OCI-LY1 (cell line): ENCODE results near the gene FFAR1.

ENCODE experiments used
- H2AFZ ChIP-seq: fragments of 200-600 bp; sonication (generic), shearing (Covaris generic); 2 replicates; pipeline ENCODE4 v1.6.0; 2014; ENCODE audit warnings: antibody characterized with exemption, mild to moderate bottlenecking, low read length
- H3F3A ChIP-seq: fragments of 200-600 bp; sonication (generic), shearing (Covaris generic); 2 replicates; pipeline ENCODE4 v1.6.0; 2014; ENCODE audit warnings: mild to moderate bottlenecking, antibody characterized with exemption, low read length, moderate library complexity; ENCODE audit not compliant: insufficient read depth
- H3K27ac ChIP-seq: fragments of 200-600 bp; sonication (generic); 2 replicates; pipeline ENCODE4 v1.5.1; 2014; ENCODE audit warnings: low read length, mixed run types, mild to moderate bottlenecking, low read depth; ENCODE audit not compliant: poor library complexity, severe bottlenecking
- H3K27me3 ChIP-seq: fragments of 200-600 bp; sonication (generic); 2 replicates; pipeline ENCODE4 v1.6.0; 2014; ENCODE audit warnings: antibody characterized with exemption, mild to moderate bottlenecking, low read length, moderate library complexity; ENCODE audit not compliant: insufficient read depth
- H3K36me3 ChIP-seq: fragments of 200-600 bp; sonication (generic); 2 replicates; pipeline ENCODE4 v1.6.1; 2014; ENCODE audit warnings: mild to moderate bottlenecking, antibody characterized with exemption, low read length, moderate library complexity, mixed read lengths; ENCODE audit not compliant: insufficient read depth
- H3K4me1 ChIP-seq: fragments of 200-600 bp; sonication (generic); 2 replicates; pipeline ENCODE4 v1.5.1; 2014; ENCODE audit warnings: mild to moderate bottlenecking, low read length, moderate library complexity; ENCODE audit not compliant: insufficient read depth, severe bottlenecking
- H3K4me2 ChIP-seq: fragments of 200-600 bp; sonication (generic), shearing (Covaris generic); 2 replicates; pipeline ENCODE4 v1.6.1; 2014; ENCODE audit warnings: low read length
- H3K4me3 ChIP-seq: fragments of 200-600 bp; sonication (generic); 2 replicates; pipeline ENCODE4 v1.5.1; 2014; ENCODE audit warnings: low read length, low read depth, mild to moderate bottlenecking, mixed read lengths; ENCODE audit not compliant: poor library complexity, severe bottlenecking
- H3K79me2 ChIP-seq: fragments of 200-600 bp; shearing (Covaris generic); 2 replicates; pipeline ENCODE4 v1.6.1; 2016; ENCODE audit warnings: mixed run types, low read length, mixed read lengths; ENCODE audit not compliant: insufficient read depth
- H3K9ac ChIP-seq: fragments of 200-600 bp; sonication (generic), shearing (Covaris generic); 2 replicates; pipeline ENCODE4 v1.6.1; 2014; ENCODE audit warnings: mild to moderate bottlenecking, low read length, mixed read lengths
- H3K9me2 ChIP-seq: fragments of 200-600 bp; sonication (generic), shearing (Covaris generic); 2 replicates; pipeline ENCODE4 v1.6.1; 2014; ENCODE audit warnings: low read depth, mild to moderate bottlenecking, low read length, mixed read lengths
- H3K9me3 ChIP-seq: fragments of 200-600 bp; shearing (Covaris generic); 2 replicates; pipeline ENCODE4 v1.6.1; 2014; ENCODE audit warnings: low read length, mixed read lengths
- H4K20me1 ChIP-seq: fragments of 200-600 bp; sonication (generic), shearing (Covaris generic); 2 replicates; pipeline ENCODE4 v1.6.0; 2016; ENCODE audit warnings: mild to moderate bottlenecking, low read length; ENCODE audit not compliant: insufficient read depth
- CTCF ChIP-seq: fragments of 200-600 bp; sonication (generic), shearing (Covaris generic); IDR thresholded peaks from 2 replicates; pipeline ENCODE4 v1.5.1; 2017; ENCODE audit warnings: mild to moderate bottlenecking, antibody characterized with exemption, low read length, moderate library complexity, mixed read lengths
- EZH2 ChIP-seq: fragments of 200-600 bp; sonication (generic), shearing (Covaris generic); IDR thresholded peaks from 2 replicates; pipeline ENCODE4 v1.8.0; 2017; ENCODE audit warnings: borderline replicate concordance, mixed run types, mild to moderate bottlenecking, antibody characterized with exemption, low read length, moderate library complexity, mixed read lengths

Gene FFAR1

GRCh38 chr19:35346193-35347052 is 1.3 kb upstream of the FFAR1 start:
- Histone ChIP-seq H3K4me2 (no peak overlapping the region; the same call in 1 of the 2 replicates), H3K27me3 (no peaks in the 10 kb centered on the region), H3K27ac (peak overlapping the region; percentile 68)

GRCh38 chr19:35347930-35348298 is 212 bp downstream of the FFAR1 start:
- H3K4me2 ChIP-seq, result no peak overlapping the region
- H3K4me3 ChIP-seq, result no peak overlapping the region
- peaks cover 38% of the 10 kb centered on the region for H3K36me3 ChIP-seq
- no peaks in the 10 kb centered on the region for H4K20me1 ChIP-seq
- no peaks in the 10 kb centered on the region for H3K9me2 ChIP-seq
- H3K27me3 ChIP-seq, result no peaks in the 10 kb centered on the region
- H3F3A ChIP-seq, result no peaks in the 10 kb centered on the region
- H2AFZ ChIP-seq, result no peak overlapping the region
- TF ChIP-seq CTCF, result no peak
- TF ChIP-seq EZH2, result no peak
- peaks cover 48% of the 10 kb centered on the region for H3K4me1 ChIP-seq
- H3K79me2 ChIP-seq, result no peaks in the 10 kb centered on the region
- no peak overlapping the region for H3K9ac ChIP-seq
- H3K27ac ChIP-seq, result peak overlapping the region; percentile 1
- H3K9me3 ChIP-seq, result no peaks in the 10 kb centered on the region

More at GRCh38 chr19:35346193-35347052, 1.3 kb upstream of the FFAR1 start:
- H3K4me1 ChIP-seq, result peaks cover 48% of the 10 kb centered on the region
- H3K9ac ChIP-seq, result no peak overlapping the region
- no peak overlapping the region for H2AFZ ChIP-seq
- H3F3A ChIP-seq, result no peaks in the 10 kb centered on the region
- no peaks in the 10 kb centered on the region for H3K9me2 ChIP-seq
- no peaks in the 10 kb centered on the region for H3K79me2 ChIP-seq
- no peak overlapping the region for H3K4me3 ChIP-seq
- H4K20me1 ChIP-seq, result no peaks in the 10 kb centered on the region
- no peak for TF ChIP-seq CTCF
- no peak for TF ChIP-seq EZH2
- H3K9me3 ChIP-seq, result no peaks in the 10 kb centered on the region
- peaks cover 51% of the 10 kb centered on the region for H3K36me3 ChIP-seq

DNA sequence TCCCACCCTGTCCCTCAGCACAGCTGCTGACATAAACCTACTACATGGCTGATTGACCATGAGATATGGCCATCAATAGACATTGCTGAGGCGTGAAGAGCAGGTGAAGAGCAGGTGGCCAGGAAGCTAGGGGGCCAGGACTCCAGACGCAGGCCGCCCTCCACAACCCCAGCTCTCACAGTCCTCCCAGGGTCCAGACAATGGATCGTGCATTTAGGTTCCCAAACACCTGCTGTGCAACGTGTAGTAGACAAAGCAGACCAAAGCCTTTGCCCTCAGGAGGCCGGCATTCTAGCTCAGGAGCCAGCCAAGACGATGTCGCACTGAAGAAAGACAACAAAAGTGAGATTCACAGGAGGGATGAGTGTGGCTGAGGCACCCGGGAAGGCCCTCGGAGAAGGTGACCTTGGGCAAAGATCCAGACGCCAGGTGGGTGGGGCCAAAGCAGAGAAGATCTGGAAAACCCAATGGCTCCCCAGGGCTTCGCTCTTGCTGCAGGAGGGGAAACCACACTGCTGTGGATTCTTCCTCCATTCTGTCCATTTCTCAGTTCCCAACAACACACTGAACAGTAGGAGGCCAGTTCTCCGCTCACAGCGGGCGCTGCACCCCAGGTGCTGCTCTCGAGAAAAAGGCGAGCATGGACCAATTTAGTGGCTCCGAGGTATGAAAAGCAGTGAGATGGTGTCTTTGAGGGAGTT is 1.4 kb downstream of the FFAR1 start:
- TF ChIP-seq CTCF (no peak), EZH2 (no peak)
- no peaks in the 10 kb centered on the region for H3K9me3 ChIP-seq
- H3K79me2 ChIP-seq, result no peaks in the 10 kb centered on the region
- peaks cover 44% of the 10 kb centered on the region for H3K4me1 ChIP-seq
- no peak overlapping the region for H3K4me3 ChIP-seq
- no peak overlapping the region for H3K4me2 ChIP-seq
- H4K20me1 ChIP-seq, result no peaks in the 10 kb centered on the region
- no peak overlapping the region for H2AFZ ChIP-seq
- no peaks in the 10 kb centered on the region for H3K9me2 ChIP-seq
- H3F3A ChIP-seq, result no peaks in the 10 kb centered on the region
- no peak overlapping the region for H3K27ac ChIP-seq
- H3K9ac ChIP-seq, result no peak overlapping the region
- peaks cover 27% of the 10 kb centered on the region for H3K36me3 ChIP-seq
- H3K27me3 ChIP-seq, result no peaks in the 10 kb centered on the region
